SK-N-SH (cell line): ENCODE measurements around the gene FOXRED1.

Source experiments
- EP300 ChIP-seq, 2 experiments: IDR thresholded peaks; 2 replicates each; pipeline versions ENCODE4 v1.4.0 to v1.6.1; 2012; ENCODE audit warnings: borderline replicate concordance in 1 of 2, low read depth in 1 of 2, low read length in 1 of 2
- EZH2phosphoT487 ChIP-seq: fragments of 200-600 bp; sonication (generic); IDR thresholded peaks from 2 replicates; pipeline ENCODE4 v1.6.1; 2017; ENCODE audit warnings: low read depth, mixed run types, mild to moderate bottlenecking, antibody characterized with exemption, moderate library complexity, borderline replicate concordance
- FOSL2 ChIP-seq: IDR thresholded peaks from 2 replicates; pipeline ENCODE4 v1.4.0; 2012; ENCODE audit warnings: low read depth, mild to moderate bottlenecking, moderate library complexity, borderline replicate concordance
- GATA2 ChIP-seq: sonication (generic); formaldehyde crosslinking; IDR thresholded peaks from 2 replicates; pipeline ENCODE4 v1.5.0; 2020; ENCODE audit warnings: mild to moderate bottlenecking, missing genetic modification reagents
- JUND ChIP-seq: IDR thresholded peaks from 2 replicates; pipeline ENCODE4 v1.4.0; 2012
- POLR2AphosphoS5 ChIP-seq: IDR thresholded peaks from 2 replicates; pipeline ENCODE4 v1.6.1; 2012; ENCODE audit warnings: low read depth, low read length
- RCOR1 ChIP-seq: fragments of 150-350 bp; IDR thresholded peaks from 2 replicates; pipeline ENCODE4 v1.6.1; 2017; ENCODE audit warnings: antibody characterized with exemption, low read length
- RFX5 ChIP-seq: IDR thresholded peaks from 2 replicates; pipeline ENCODE4 v1.6.1; 2012; ENCODE audit warnings: mild to moderate bottlenecking, improper control_type of control experiment, low read length
- TF ChIP-seq, protein P1 (sequence below): fragments of 200-600 bp; sonication (generic); IDR thresholded peaks from 2 replicates; pipeline ENCODE4 v1.6.1; 2017; ENCODE audit warnings: antibody characterized with exemption, mild to moderate bottlenecking, moderate library complexity
- TF ChIP-seq, protein P2 (sequence below): IDR thresholded peaks from 2 replicates; pipeline ENCODE4 v1.4.0; 2012; ENCODE audit warnings: low read depth

DNA sequence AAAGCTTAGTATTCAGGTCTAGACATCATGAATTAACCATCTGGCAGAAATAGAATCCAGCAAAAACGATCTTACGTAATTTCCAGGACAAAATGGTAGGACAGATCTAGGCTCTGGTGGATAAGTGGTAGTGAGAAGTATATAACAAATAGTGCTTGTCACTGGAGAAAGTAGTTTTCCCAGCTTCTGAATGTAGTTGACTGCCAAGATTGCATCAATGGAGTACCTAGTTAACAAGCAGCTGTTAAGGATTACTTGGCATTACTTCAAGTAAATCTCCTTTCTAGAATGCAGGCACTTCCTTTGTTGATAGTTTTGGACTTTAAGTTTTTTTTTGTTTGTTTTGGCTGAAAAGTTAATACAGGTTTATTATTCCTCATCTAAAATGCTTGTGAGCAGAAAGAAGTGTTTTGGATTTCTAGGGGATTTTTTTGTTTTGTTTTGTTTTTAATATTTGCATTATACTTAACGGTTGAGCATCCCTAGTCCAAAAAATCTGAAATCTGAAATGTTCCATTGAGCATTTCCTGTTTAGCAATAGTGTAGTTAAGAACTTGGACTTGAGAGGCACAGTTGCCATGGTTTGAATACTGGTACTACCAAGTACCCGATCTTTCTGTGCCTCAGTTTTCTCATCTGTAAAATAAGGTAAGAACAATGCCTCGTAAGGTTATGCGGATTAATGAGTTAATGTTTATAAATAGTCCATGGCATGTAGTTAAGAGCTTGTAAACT is 37.1 kb upstream of the FOXRED1 start:
- TF ChIP-seq, protein P1, sequence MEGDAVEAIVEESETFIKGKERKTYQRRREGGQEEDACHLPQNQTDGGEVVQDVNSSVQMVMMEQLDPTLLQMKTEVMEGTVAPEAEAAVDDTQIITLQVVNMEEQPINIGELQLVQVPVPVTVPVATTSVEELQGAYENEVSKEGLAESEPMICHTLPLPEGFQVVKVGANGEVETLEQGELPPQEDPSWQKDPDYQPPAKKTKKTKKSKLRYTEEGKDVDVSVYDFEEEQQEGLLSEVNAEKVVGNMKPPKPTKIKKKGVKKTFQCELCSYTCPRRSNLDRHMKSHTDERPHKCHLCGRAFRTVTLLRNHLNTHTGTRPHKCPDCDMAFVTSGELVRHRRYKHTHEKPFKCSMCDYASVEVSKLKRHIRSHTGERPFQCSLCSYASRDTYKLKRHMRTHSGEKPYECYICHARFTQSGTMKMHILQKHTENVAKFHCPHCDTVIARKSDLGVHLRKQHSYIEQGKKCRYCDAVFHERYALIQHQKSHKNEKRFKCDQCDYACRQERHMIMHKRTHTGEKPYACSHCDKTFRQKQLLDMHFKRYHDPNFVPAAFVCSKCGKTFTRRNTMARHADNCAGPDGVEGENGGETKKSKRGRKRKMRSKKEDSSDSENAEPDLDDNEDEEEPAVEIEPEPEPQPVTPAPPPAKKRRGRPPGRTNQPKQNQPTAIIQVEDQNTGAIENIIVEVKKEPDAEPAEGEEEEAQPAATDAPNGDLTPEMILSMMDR = no peak
- TF ChIP-seq GATA2 (no peak), FOSL2 (no peak), RCOR1 (no peak), POLR2AphosphoS5 (no peak), RFX5 (no peak), JUND (no peak), EP300 (IDR thresholded peaks at IDR 0.05; ENCODE audit: borderline replicate concordance in 1 of 2, low read depth in 1 of 2, low read length in 1 of 2) (no peak), EZH2phosphoT487 (no peak)
- TF ChIP-seq, protein P2, sequence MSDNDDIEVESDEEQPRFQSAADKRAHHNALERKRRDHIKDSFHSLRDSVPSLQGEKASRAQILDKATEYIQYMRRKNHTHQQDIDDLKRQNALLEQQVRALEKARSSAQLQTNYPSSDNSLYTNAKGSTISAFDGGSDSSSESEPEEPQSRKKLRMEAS = no peak
